Endothelial cell of coronary artery (primary cell): Measurements from ENCODE around the gene LLGL2. TPM values are rescaled to one million over a fixed set of nuclear protein-coding genes. Genes with fewer than 3 reads are reported as not detected.

Experiments
- total RNA-seq: library from RNA; depleted of rRNA; stranded (reverse); fragments of >200 nt; gene quantifications from 2 replicates; pipeline ENCODE4 v1.2.3, GENCODE V29; 2014

The LLGL2 gene, protein sequence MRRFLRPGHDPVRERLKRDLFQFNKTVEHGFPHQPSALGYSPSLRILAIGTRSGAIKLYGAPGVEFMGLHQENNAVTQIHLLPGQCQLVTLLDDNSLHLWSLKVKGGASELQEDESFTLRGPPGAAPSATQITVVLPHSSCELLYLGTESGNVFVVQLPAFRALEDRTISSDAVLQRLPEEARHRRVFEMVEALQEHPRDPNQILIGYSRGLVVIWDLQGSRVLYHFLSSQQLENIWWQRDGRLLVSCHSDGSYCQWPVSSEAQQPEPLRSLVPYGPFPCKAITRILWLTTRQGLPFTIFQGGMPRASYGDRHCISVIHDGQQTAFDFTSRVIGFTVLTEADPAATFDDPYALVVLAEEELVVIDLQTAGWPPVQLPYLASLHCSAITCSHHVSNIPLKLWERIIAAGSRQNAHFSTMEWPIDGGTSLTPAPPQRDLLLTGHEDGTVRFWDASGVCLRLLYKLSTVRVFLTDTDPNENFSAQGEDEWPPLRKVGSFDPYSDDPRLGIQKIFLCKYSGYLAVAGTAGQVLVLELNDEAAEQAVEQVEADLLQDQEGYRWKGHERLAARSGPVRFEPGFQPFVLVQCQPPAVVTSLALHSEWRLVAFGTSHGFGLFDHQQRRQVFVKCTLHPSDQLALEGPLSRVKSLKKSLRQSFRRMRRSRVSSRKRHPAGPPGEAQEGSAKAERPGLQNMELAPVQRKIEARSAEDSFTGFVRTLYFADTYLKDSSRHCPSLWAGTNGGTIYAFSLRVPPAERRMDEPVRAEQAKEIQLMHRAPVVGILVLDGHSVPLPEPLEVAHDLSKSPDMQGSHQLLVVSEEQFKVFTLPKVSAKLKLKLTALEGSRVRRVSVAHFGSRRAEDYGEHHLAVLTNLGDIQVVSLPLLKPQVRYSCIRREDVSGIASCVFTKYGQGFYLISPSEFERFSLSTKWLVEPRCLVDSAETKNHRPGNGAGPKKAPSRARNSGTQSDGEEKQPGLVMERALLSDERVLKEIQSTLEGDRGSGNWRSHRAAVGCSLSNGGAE
- 1.5 and 2.8 TPM in 2 replicates for total RNA-seq

GRCh38 chr17:75524970-75525805 is at the start of gene LLGL2:
TSS of gene LLGL2 (plus strand) at chr17:75525697. CDS start at chr17:75543427, 17,730 bp downstream.

DNA sequence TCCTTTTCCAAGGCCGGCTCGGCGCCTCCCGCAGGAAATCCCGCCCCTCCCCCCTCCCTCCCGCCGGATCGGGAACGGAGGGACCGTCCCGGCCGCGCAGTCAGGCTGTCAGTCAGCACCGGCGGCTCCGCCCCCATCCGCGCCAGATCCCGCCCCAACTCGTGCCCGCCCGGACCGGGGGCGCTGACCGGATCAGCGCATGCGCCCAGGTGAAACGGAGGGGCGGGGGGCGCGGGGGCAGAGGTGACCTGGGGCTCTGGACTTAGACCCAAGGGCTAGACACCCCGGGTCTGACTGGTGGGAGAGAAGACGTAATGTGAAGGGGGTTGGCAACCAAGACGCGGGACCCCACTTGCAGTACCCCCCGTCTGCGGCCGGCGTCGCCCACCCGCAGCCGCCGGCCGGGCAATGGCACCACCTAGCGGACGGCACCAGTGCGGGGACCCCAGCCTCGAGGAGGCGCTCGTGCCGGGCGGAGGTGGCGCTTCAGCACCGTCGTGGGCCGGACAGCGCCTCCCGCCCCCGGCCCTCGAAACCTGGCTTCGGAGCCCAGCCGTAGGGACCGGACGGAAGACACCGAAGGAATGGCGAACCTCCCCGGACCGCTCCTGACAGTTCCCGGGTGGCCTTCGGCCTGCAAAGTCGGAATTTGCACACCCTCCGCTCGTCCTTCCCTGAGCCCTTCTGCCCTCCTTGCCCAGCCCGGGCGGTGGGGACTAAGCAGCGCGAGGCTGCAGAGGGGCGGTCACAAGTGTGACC is 9.8 kb upstream of the LLGL2 start, which contains the start of gene CASKIN2:
Gene CASKIN2 (minus strand): TSS at position 42 of the 759 bp plus-strand sequence. CDS start 1,733 bp downstream, outside the sequence.

GRCh38 chr17:75516255-75516618 is 9.3 kb upstream of the LLGL2 start, which contains the start of gene TSEN54:
TSS of gene TSEN54 (plus strand) at chr17:75516528. CDS start at chr17:75516561, 33 bp downstream.

DNA sequence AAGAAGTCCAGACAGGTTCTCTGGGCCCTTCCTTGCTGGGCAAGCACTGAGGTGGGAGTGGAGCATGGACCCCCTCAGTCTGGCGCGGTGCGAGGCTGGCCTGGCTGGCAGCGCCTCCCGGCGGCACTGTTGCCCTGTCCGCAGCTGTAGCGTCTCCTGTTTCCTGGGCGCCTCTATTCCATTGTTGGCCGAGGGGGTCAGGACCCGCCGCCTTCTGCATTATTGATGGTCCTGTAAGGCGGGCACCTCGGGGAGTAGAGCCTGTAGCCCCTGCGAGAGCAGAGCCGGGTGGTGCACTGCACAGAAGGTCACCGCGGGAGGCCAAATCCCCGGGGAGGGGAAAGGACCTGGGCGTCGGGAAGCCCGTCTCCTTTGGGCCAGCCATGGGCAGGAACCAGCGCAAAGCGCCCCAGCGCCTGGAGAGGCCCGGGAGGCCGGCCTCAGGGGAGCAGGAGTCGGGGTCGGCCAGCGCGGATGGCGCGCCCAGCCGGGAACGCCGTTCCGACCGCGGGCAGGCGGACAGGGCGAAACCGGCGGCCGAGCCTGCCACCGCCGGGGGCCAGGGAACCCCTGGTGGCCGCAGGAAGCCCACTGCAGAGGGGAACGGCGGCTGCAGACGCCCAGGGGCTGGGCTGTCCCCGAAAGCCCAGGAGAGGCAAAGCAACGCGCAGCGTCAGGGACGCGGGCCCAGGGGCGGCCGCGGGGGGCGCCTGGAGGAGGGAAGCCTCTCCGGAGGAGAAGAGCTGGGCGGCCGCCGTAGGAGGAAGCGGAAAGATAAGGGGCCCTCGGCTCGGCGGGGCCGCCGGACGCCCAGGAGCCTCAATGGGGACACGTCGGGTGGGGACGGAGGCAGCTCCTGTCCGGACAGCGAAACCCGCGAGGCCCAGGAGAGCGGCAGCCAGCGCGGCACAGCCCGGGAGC is 62.4 kb downstream of the LLGL2 start, which contains the start of gene MYO15B:
Gene MYO15B (plus strand): TSS at position 126 of the 921 bp plus-strand sequence. CDS start 258 bp downstream, at position 384.

Other genes with a start within 250 kb of the LLGL2 start
- 8.3 and 9.5 TPM in 2 replicates for gene SLC25A19, start 236.3 kb upstream of the LLGL2 start, total RNA-seq
- 76.8 and 82.9 TPM in 2 replicates for gene GRB2, start 120.0 kb upstream of the LLGL2 start, total RNA-seq
- 18.1 and 24.7 TPM in 2 replicates for gene TMEM94, start 69.1 kb upstream of the LLGL2 start, total RNA-seq
- 7.9 and 8.3 TPM in 2 replicates for gene CASKIN2, start 10.2 kb upstream of the LLGL2 start, total RNA-seq
- gene TSEN54, start 9.2 kb upstream of the LLGL2 start, total RNA-seq, result 11.2 and 13.6 TPM in 2 replicates
- gene MYO15B, start 62.1 kb downstream of the LLGL2 start, total RNA-seq, result 1.5 and 7.2 TPM in 2 replicates
- not detected in 2 replicates for gene SMIM5, start 107.7 kb downstream of the LLGL2 start, total RNA-seq
- gene RECQL5, start 141.5 kb downstream of the LLGL2 start, total RNA-seq, result 12.5 and 20.2 TPM in 2 replicates
- gene SAP30BP, start 141.6 kb downstream of the LLGL2 start, total RNA-seq, result 68.8 and 81.1 TPM in 2 replicates
- gene ITGB4, start 195.8 kb downstream of the LLGL2 start, total RNA-seq, result 1.1 and 10.0 TPM in 2 replicates
- 83.8 and 87.3 TPM in 2 replicates for gene GALK1, start 239.5 kb downstream of the LLGL2 start, total RNA-seq